ENCODE measurements around the gene AJAP1.

The AJAP1 gene

DNA sequence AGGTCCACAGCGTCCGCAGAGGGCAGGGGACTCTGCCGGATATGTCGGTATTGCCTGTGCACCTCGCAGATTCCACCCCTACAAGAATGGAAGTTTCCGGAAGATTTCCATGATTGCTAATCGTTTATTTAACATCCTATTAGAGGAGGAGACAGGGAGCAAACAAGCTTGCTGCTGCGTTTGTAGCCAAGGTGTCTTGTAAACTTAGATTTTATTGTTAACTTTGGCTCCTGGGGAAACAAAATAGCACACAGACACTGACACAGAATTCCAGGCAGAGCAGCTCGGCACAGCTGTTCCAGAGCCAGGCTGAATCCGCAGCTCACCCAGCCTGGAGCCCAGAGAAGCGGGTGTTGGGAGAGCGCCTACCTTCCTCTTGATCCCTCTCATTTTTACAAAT is 75.7 kb downstream of the AJAP1 start:
- TF ChIP-seq YY1 (IDR thresholded peaks at IDR 0.05; ENCODE audit: low read depth) (no peak), EGR1 (IDR thresholded peaks at IDR 0.05) (no peak), CEBPB (IDR thresholded peaks at IDR 0.05) (no peak), EP300 (IDR thresholded peaks at IDR 0.05; ENCODE audit: borderline replicate concordance) (no peak), TCF12 (IDR thresholded peaks at IDR 0.05; ENCODE audit: low read depth) (no peak), RAD21 (IDR thresholded peaks at IDR 0.05; ENCODE audit: low read depth) (no peak), ZBTB7A (IDR thresholded peaks at IDR 0.05; ENCODE audit: low read depth) (no peak), NFIC (IDR thresholded peaks at IDR 0.05) (no peak), USF1 (IDR thresholded peaks at IDR 0.05) (no peak), FOXM1 (IDR thresholded peaks at IDR 0.05; ENCODE audit: borderline replicate concordance, low read depth) (no peak), TAF1 (IDR thresholded peaks at IDR 0.05; ENCODE audit: low read depth) (no peak), CREB1 (IDR thresholded peaks at IDR 0.05; ENCODE audit: low read depth) (no peak), TEAD4 (IDR thresholded peaks at IDR 0.05) (no peak)
- TF ChIP-seq, protein P1, sequence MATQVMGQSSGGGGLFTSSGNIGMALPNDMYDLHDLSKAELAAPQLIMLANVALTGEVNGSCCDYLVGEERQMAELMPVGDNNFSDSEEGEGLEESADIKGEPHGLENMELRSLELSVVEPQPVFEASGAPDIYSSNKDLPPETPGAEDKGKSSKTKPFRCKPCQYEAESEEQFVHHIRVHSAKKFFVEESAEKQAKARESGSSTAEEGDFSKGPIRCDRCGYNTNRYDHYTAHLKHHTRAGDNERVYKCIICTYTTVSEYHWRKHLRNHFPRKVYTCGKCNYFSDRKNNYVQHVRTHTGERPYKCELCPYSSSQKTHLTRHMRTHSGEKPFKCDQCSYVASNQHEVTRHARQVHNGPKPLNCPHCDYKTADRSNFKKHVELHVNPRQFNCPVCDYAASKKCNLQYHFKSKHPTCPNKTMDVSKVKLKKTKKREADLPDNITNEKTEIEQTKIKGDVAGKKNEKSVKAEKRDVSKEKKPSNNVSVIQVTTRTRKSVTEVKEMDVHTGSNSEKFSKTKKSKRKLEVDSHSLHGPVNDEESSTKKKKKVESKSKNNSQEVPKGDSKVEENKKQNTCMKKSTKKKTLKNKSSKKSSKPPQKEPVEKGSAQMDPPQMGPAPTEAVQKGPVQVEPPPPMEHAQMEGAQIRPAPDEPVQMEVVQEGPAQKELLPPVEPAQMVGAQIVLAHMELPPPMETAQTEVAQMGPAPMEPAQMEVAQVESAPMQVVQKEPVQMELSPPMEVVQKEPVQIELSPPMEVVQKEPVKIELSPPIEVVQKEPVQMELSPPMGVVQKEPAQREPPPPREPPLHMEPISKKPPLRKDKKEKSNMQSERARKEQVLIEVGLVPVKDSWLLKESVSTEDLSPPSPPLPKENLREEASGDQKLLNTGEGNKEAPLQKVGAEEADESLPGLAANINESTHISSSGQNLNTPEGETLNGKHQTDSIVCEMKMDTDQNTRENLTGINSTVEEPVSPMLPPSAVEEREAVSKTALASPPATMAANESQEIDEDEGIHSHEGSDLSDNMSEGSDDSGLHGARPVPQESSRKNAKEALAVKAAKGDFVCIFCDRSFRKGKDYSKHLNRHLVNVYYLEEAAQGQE (IDR thresholded peaks at IDR 0.05; ENCODE audit: low read depth): no peak
- TF ChIP-seq, protein P2, sequence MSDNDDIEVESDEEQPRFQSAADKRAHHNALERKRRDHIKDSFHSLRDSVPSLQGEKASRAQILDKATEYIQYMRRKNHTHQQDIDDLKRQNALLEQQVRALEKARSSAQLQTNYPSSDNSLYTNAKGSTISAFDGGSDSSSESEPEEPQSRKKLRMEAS (IDR thresholded peaks at IDR 0.05): no peak

DNA sequence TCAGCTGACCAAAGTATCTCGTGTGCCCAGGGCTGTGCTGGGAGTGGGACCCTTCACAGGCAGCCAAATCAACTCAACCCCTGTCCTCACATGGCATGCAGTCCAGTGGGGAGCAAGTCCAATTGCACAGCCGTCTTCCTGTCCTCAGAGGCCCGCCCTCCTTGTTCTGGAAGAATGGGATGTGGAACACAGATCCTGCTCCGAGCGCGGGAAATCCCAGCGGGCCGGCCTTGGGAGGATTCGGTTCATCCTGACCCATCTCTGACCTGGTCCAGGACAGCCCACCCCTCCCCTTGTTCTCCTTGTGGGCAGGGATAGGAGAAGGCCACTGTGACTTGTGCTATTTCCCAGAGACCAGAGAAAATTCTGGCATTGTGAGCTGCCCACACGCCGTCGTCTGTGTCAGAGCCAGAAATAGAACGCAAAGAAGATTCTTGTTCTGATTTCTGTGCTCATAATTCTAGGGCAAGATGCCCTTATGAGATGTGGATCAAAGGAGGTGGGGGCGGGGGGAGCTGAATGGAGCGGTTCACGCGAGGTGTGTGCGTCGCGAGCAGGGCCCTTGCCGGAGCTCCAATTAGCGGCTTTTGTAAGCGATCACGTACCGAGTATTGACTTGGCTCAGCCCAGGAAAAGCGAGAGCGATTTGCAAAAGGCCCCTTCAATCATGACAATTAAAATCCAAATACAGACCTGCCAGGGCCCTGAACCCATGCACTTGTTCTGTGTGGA is 79.2 kb downstream of the AJAP1 start:
- TF ChIP-seq TAF1 (IDR thresholded peaks at IDR 0.05; ENCODE audit: low read depth) (no peak), ZBTB7A (IDR thresholded peaks at IDR 0.05; ENCODE audit: low read depth) (no peak), CEBPB (IDR thresholded peaks at IDR 0.05) (no peak), EGR1 (IDR thresholded peaks at IDR 0.05) (no peak), FOXM1 (IDR thresholded peaks at IDR 0.05; ENCODE audit: borderline replicate concordance, low read depth) (no peak), CREB1 (IDR thresholded peaks at IDR 0.05; ENCODE audit: low read depth) (no peak), NFIC (IDR thresholded peaks at IDR 0.05) (no peak), RAD21 (IDR thresholded peaks at IDR 0.05; ENCODE audit: low read depth) (no peak), EP300 (IDR thresholded peaks at IDR 0.05; ENCODE audit: borderline replicate concordance) (no peak)
- TF ChIP-seq, protein P2 (IDR thresholded peaks at IDR 0.05): no peak

DNA sequence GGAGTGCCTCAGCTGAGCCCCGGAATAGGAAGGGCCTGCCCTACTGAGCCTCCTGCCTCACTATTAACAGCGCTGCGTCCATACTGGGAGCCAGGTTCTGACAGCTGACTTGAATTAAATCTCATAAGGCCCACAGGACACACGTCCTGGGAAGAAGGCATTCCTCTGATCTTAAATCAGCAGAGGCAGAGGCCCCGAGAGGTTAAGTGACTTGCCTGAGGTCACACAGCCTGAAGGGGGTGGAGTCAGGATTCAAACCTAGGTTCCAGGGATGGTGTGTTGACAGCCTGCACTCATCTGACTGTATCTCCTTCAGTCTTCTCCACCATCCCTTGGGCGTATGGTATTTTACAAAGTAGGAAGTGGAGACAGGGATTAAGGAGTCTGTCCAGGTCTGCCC is 79.8 kb downstream of the AJAP1 start:
- TF ChIP-seq TAF1 (IDR thresholded peaks at IDR 0.05; ENCODE audit: low read depth): no peak
- TF ChIP-seq EP300 (IDR thresholded peaks at IDR 0.05; ENCODE audit: borderline replicate concordance): no peak
- TF ChIP-seq EGR1 (IDR thresholded peaks at IDR 0.05): no peak
- no peak for TF ChIP-seq CREB1 (IDR thresholded peaks at IDR 0.05; ENCODE audit: low read depth)
- TF ChIP-seq, protein P2 (IDR thresholded peaks at IDR 0.05): no peak
- TF ChIP-seq TEAD4 (IDR thresholded peaks at IDR 0.05): no peak
- TF ChIP-seq, protein P1 (IDR thresholded peaks at IDR 0.05; ENCODE audit: low read depth): no peak
- TF ChIP-seq NFIC (IDR thresholded peaks at IDR 0.05): no peak
- no peak for TF ChIP-seq TCF12 (IDR thresholded peaks at IDR 0.05; ENCODE audit: low read depth)
- no peak for TF ChIP-seq ZBTB7A (IDR thresholded peaks at IDR 0.05; ENCODE audit: low read depth)
- TF ChIP-seq YY1 (IDR thresholded peaks at IDR 0.05; ENCODE audit: low read depth): no peak
- TF ChIP-seq RAD21 (IDR thresholded peaks at IDR 0.05; ENCODE audit: low read depth): no peak
- TF ChIP-seq CEBPB (IDR thresholded peaks at IDR 0.05): no peak
- TF ChIP-seq FOXM1 (IDR thresholded peaks at IDR 0.05; ENCODE audit: borderline replicate concordance, low read depth): no peak
- no peak for TF ChIP-seq USF1 (IDR thresholded peaks at IDR 0.05)

DNA sequence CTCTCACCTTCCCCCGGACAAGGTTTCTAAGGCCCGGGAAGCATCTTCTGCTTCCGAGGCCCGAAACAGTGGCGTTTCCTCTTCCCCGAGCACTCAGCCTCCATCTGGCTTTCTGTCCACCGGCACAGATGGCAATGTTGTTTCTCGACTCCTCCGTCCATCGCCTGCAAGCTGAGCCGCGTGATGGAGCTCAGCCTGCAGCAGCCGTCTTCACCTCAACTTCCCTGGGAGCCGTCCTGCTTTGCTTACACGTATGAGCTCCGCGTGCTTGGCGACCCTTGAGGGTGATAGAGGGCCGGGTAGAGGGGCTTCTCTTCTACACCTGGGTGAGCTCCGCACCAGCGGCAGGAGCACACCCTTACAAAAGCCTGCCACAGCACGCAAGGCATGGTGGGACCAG is 80.4 kb downstream of the AJAP1 start:
- TF ChIP-seq USF1 (IDR thresholded peaks at IDR 0.05): no peak

DNA sequence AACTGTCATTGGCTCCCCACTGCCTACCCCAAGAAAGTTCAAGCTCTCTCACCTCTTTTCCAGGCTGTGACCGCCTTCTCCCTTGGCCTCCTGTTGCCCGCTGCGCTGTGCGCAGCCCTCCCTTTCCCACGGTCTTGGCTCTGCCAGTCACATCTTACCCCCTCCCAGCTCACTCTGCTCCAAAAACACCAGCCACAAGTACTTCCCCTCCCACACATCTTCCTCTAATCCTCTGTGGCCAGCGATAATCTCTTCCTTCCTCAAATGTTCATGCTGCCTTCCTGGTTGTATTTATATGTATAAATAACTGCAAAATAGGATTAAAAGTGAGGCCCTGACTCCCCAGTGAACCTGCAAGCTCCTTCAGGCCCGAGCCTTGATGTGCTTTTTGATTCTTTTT is 81.8 kb downstream of the AJAP1 start:
- TF ChIP-seq CREB1 (IDR thresholded peaks at IDR 0.05; ENCODE audit: low read depth) (no peak), TCF12 (IDR thresholded peaks at IDR 0.05; ENCODE audit: low read depth) (no peak), EGR1 (IDR thresholded peaks at IDR 0.05) (no peak), ZBTB7A (IDR thresholded peaks at IDR 0.05; ENCODE audit: low read depth) (no peak), NFIC (IDR thresholded peaks at IDR 0.05) (no peak), USF1 (IDR thresholded peaks at IDR 0.05) (no peak), TEAD4 (IDR thresholded peaks at IDR 0.05) (no peak), RAD21 (IDR thresholded peaks at IDR 0.05; ENCODE audit: low read depth) (no peak), EP300 (IDR thresholded peaks at IDR 0.05; ENCODE audit: borderline replicate concordance) (no peak), YY1 (IDR thresholded peaks at IDR 0.05; ENCODE audit: low read depth) (no peak), FOXM1 (IDR thresholded peaks at IDR 0.05; ENCODE audit: borderline replicate concordance, low read depth) (no peak), TAF1 (IDR thresholded peaks at IDR 0.05; ENCODE audit: low read depth) (no peak), CEBPB (IDR thresholded peaks at IDR 0.05) (no peak)
- TF ChIP-seq, protein P2 (IDR thresholded peaks at IDR 0.05): no peak
- TF ChIP-seq, protein P1 (IDR thresholded peaks at IDR 0.05; ENCODE audit: low read depth): no peak

All from Ishikawa (cell line).